Ishikawa (cell line): ENCODE results near the gene ATF3.

Source experiments
- CEBPB ChIP-seq: IDR thresholded peaks from 2 replicates; pipeline ENCODE4 v1.6.1; 2012
- CREB1 ChIP-seq: IDR thresholded peaks from 2 replicates; pipeline ENCODE4 v1.6.1; 2012; ENCODE audit warnings: low read depth
- EP300 ChIP-seq: IDR thresholded peaks from 2 replicates; pipeline ENCODE4 v1.6.1; 2012; ENCODE audit warnings: borderline replicate concordance
- FOXM1 ChIP-seq: IDR thresholded peaks from 2 replicates; pipeline ENCODE4 v1.6.1; 2012; ENCODE audit warnings: low read depth, borderline replicate concordance
- MAX ChIP-seq: IDR thresholded peaks from 2 replicates; pipeline ENCODE4 v1.6.1; 2012
- NFIC ChIP-seq: IDR thresholded peaks from 2 replicates; pipeline ENCODE4 v1.6.1; 2012
- RAD21 ChIP-seq: IDR thresholded peaks from 2 replicates; pipeline ENCODE4 v1.6.1; 2012; ENCODE audit warnings: low read depth
- REST ChIP-seq: IDR thresholded peaks from 2 replicates; pipeline ENCODE4 v1.6.1; 2012; ENCODE audit warnings: low read depth, mild to moderate bottlenecking
- TAF1 ChIP-seq: IDR thresholded peaks from 2 replicates; pipeline ENCODE4 v1.6.1; 2012; ENCODE audit warnings: low read depth, mild to moderate bottlenecking
- USF1 ChIP-seq: IDR thresholded peaks from 2 replicates; pipeline ENCODE4 v1.6.1; 2012
- YY1 ChIP-seq: IDR thresholded peaks from 2 replicates; pipeline ENCODE4 v1.6.1; 2012; ENCODE audit warnings: low read depth
- ZBTB7A ChIP-seq: IDR thresholded peaks from 2 replicates; pipeline ENCODE4 v1.6.1; 2012; ENCODE audit warnings: low read depth

GRCh38 chr1:212640223-212640878, 31.8 kb downstream of the ATF3 start:
- TF ChIP-seq RAD21 (no peak), USF1 (no peak), REST (no peak), ZBTB7A (no peak), TAF1 (no peak), NFIC (no peak), YY1 (no peak), FOXM1 (no peak), CEBPB (no peak), MAX (no peak), CREB1 (no peak), EP300 (no peak)
